ENCODE data around the gene MICAL2.
A peak's percentile ranks its signal among the peaks of the same experiment; 100 is the strongest.

Gene MICAL2

GRCh38 chr11:12076840-12077534 lies 33.4 kb upstream of the MICAL2 start:
- DNase-seq, result no peak

- DNase-seq, result no peak
Observed at GRCh38 chr11:12077535-12078280, 32.7 kb upstream of the MICAL2 start.

DNA sequence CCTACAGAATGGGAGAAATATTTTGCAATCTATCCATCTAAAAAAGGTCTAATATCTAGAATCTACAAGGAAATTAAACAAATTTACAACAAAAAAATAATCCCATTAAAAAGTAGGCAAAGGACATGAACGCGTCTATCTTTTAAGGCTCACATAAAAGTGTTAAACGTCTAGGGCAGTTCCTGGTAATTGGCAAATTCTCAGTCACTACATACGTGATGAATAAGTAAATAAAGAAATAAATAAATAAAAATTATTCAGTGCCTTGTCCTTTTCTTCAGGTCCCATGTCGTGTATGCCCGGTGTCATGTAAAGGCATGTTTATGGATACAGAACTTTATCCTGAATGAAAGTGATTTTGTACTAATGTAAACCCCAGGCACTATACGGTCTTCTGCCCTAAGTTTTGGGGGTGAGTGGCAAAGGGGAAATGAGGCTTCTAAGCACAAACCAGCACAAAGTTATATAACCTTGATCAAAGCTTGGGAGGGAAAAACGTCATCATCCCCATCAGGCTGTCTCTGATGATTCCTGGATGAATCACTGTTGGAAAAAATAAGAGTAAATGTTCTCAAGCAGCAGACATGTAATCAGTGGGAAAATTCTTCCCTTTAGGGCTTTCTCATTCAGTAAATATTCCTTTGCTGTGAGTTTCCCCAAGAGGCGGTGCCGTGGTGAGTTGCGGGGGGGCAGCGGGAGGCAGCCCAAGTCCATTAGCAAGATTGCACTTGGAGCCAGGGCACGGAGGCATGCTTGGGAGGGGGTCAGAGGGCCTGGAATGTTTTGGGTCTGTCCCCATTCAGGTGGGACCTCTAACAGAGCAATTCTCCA lies 30.4 kb upstream of the MICAL2 start:
- DNase-seq, result no peak

DNA sequence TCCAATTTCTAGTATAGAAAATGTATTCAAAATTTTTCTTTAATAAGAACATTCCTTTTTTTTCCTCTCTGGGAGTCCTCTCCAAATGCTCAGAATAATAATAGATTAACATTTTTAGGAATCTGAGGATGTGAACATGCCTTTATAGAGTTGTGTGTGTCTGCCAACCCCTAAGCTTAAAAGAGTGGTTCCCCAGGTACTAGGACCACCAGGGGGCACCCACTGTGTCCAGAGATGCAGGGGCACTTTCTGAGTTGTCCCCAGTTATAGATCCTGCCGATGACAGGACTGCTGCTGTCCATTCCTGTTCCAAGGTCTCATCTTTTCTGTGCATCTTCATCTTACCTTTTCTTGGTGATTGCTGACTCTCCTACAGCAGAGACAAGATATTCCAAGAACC lies 27.0 kb upstream of the MICAL2 start:
- no peak for DNase-seq

DNA sequence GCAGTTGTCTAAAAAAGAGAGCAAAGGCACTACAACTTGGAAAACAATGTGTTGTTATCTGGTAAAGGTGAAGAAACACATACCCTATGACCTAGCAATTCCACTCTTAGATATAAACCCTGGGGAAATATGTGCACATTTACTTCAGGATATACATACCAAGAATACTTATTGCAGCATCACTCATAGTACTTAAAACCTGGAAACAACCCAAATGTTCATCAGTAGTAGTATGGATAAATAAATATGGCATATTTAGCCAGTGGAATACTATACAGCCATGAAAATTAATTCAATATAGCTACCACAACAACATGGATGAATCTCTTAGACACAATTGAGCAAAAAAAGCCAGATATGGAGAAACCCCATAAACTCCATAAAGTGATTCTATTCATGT lies 26.1 kb upstream of the MICAL2 start:
- no peak for DNase-seq

DNA sequence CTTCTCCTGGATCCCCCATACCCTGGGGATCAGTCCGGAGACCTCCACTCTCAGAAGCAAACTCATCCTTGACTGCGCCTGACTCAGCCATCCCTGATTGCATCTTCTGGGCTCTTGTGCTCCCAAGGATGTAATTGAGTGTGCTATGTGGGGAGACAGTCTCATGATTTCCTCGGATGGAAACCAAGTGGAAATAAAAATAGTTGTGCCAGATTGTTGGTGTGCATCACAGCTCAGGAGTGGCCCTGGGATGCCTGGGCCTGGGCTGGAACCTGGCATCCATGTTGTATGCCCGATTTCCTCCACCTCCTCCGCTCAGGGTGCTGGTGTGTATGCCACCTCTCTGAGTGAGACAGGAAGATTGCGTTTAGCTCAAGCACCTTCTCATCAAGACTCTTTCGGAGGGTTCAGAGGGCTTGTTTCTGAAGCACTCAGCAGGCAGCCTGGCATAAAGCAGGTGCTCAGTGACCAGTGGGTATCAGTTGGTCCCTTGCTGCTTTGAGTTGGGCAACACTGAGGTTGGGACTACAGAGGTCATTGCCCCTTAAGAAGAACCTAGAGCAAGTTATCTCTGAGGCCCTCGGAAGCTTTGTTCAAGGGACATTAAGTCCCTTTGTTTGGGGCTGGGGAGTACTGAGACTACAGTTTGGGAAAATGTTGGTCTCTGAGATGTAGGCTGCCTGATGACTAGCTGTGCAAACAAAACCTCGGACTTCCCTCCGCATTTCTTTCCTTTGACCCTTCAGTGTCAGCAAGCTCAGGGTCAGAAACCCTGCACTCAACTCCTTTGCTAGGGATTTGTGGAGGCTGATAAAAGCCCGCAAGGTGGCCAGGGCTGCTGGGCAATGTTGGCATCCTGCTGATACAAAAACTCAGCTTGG lies 24.8 kb upstream of the MICAL2 start:
- no peak for DNase-seq

- peak; percentile 18 for DNase-seq
Observed at GRCh38 chr11:12086271-12087074, 23.9 kb upstream of the MICAL2 start.

DNA sequence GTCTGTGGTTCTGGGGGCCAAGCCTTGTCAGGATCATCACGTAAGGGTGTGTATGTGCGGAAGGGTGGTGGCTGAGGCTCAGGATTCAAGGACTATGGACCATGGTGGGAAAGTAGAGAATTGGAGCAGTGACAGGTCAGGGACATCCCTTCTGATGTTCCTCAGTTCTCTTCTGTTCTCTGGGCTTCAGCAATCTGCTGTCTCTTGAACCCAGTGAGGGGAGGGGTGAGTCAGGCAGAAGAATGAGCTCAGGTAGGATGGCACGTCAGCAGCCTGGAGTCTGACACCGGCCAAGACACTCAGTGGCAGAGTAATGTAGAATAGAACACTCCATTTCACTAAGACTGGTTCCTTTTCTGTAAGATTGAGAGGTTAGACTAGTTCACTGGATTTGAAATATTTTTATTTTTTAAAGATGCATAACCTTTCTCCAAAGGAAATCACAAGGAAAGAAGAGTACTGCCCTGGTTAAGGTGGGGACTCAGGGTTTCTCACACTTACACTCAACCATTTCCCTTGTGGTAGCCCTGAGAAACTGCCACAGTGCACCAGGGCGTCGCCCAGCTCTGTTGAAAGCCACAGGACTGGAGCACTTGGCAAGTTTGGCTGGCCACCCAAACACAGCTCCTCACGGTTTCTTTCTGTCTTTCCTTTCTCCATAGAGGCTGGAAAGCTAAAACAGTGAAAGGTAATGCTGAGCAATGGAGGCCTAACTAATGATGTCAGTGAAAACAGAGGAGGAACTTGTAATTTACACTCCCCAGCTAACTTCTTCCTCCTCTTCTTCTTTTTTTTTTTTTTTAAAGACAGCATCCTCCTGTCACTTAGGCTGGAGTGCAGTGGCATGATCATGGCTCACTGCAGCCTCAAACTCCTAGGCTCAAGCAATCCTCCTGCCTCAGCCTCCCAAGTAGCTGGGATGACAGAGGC lies 23.1 kb upstream of the MICAL2 start:
- peak; percentile 58 for DNase-seq

GRCh38 chr11:12088047-12088481 lies 22.3 kb upstream of the MICAL2 start:
- peak; percentile 15 for DNase-seq

- no peak for DNase-seq
Observed at GRCh38 chr11:12088531-12088930, 21.9 kb upstream of the MICAL2 start.

DNA sequence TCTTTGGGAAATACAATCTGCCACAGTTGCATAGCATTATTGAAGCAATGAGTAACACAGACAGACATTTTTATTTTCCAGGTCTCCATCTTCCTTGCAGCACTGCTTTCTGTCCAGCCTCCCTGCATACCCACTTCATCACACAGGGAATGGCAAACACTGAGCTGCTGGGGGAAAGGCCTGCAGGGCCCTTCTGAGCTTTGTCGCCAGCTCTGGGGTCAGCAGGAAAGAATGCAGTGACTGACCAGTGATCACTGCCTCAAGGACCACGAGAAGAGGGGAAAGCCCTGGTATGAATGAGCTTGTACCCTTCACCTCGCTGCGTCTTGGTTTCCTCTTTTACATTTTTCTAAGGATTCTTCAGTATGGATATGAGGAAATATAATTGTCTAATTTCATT lies 21.3 kb upstream of the MICAL2 start:
- no peak for DNase-seq

GRCh38 chr11:12089473-12089872 lies 20.9 kb upstream of the MICAL2 start:
- no peak for DNase-seq

- DNase-seq, result peak; percentile 12
Observed at GRCh38 chr11:12090061-12090591, 20.3 kb upstream of the MICAL2 start.

DNA sequence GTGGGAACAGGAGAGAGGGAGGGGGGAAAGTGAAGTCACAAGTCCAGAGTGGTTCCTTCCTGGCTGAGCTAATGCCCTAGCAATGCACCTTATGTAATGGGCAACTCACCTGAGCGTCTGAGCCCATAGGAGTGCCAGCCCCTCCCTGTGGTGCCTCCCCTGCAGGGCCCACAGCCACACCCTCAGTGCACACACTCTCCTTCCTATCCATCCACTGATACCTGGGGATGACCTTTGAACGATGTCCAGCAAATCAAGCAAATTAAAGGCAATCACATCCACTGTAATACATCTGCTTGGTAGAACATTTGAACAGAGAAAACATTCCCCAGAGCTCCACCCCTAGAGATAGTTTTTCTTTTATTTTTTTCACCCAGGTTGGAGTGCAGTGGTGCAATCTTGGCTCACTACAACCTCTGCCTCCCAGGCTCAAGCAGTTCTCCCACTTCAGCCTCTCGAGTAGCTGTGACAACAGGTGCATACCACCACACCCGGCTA lies 19.6 kb upstream of the MICAL2 start:
- no peak for DNase-seq

- no peak for DNase-seq
Observed at GRCh38 chr11:12091956-12092558, 18.3 kb upstream of the MICAL2 start.

DNA sequence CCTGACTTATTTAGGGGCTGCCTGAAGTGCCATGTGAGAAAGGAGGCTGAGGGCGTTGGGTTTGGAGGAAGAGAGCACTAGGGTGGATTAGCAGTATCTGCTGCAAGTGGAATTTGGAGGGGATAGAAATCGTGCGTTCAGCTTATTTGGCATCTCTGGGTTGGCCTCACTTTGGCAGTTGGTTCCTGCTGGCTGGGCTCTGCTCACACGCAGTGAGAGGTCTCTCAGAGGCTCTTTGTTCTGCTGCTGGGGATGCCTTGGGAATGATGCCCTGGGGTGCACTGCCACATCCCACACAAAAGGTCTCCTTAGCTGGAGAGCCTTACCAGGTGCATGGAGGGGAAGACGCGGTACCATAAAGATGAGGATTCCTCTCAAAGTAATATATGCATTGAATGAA lies 17.7 kb upstream of the MICAL2 start:
- no peak for DNase-seq

GRCh38 chr11:12094872-12095800 lies 15.3 kb upstream of the MICAL2 start:
- no peak for DNase-seq

GRCh38 chr11:12097219-12097618 lies 13.2 kb upstream of the MICAL2 start:
- DNase-seq, result no peak
